Transverse colon (tissue), 4 donors: ENCODE results near the gene PPM1H. TPM values are rescaled to one million over a fixed set of nuclear protein-coding genes. Genes with fewer than 3 reads are reported as not detected.

Source experiments
- DNase-seq: peaks from one replicate; pipeline ENCODE4 v3.0.0-alpha.2; 2019
- H3K27ac ChIP-seq, 4 donors: fragments of 200-600 bp; sonication (generic); 2 replicates each; pipeline ENCODE4 v1.5.1; 2016 to 2018; ENCODE audit warnings: inconsistent platforms in 4 of 4
- H3K27me3 ChIP-seq: fragments of 200-600 bp; sonication (generic); 2 replicates; pipeline ENCODE4 v1.5.1; 2017; ENCODE audit warnings: inconsistent platforms
- H3K36me3 ChIP-seq, 4 donors: fragments of 200-600 bp; sonication (generic); 2 replicates each; pipeline ENCODE4 v1.5.1; 2017 to 2019; ENCODE audit warnings: inconsistent platforms in 4 of 4
- H3K4me1 ChIP-seq, 4 donors: fragments of 200-600 bp; sonication (generic); 2 replicates each; pipeline ENCODE4 v1.5.1; 2017 to 2020; ENCODE audit warnings: inconsistent platforms in 4 of 4
- H3K4me3 ChIP-seq, 4 donors: fragments of 200-600 bp; sonication (generic); 1 replicate in 1 of 4; 2 replicates in 3 of 4; pipeline versions ENCODE4 v1.5.1 to v1.6.1; 2017 to 2019; ENCODE audit warnings: inconsistent platforms in 4 of 4
- H3K9me3 ChIP-seq, 2 donors: fragments of 200-600 bp; sonication (generic); 2 replicates each; pipeline ENCODE4 v1.5.1; 2017 to 2019; ENCODE audit warnings: inconsistent platforms in 2 of 2
- CTCF ChIP-seq, 5 experiments: fragments of 200-600 bp in 3 of 5; fragments of 450-650 bp in 2 of 5; sonication (generic) in 3 of 5; IDR thresholded peaks; 1 replicate in 2 of 5; 2 replicates in 3 of 5; pipeline ENCODE4 v1.5.1; 2016 to 2017; ENCODE audit warnings: antibody characterized with exemption in 5 of 5, inconsistent platforms in 3 of 5, mild to moderate bottlenecking in 2 of 5, moderate library complexity in 1 of 5
- EP300 ChIP-seq: sonication (generic); formaldehyde crosslinking; IDR thresholded peaks from one replicate; pipeline ENCODE4 v1.6.1; 2017; ENCODE audit warnings: antibody characterized with exemption, low read depth
- POLR2A ChIP-seq: fragments of 450-650 bp; IDR thresholded peaks from one replicate; pipeline ENCODE4 v1.6.1; 2016; ENCODE audit warnings: antibody characterized with exemption, mild to moderate bottlenecking, moderate library complexity
- POLR2AphosphoS5 ChIP-seq, 3 donors: sonication (generic); formaldehyde crosslinking; IDR thresholded peaks; one replicate each; pipeline ENCODE4 v1.6.1; 2016; ENCODE audit warnings: antibody characterized with exemption in 3 of 3
- WGBS, 2 donors: methylation state at CpG; one replicate each; pipeline ENCODE4 v1.1.5; 2018; ENCODE audit warnings: low coverage in 1 of 2; 5-methylcytosine and 5-hydroxymethylcytosine counted together
- in situ Hi-C, 4 donors: fragments of 200-750 bp; cut with MboI; loops; one replicate each; pipeline versions ENCODE4 v1.15.0 to v1.15.1; 2017; ENCODE audit warnings: low sequenced_read_pairs in 3 of 4, low pct_ligation_motif_present in 1 of 4, low pct_unique_long_range_greater_than_20kb in 1 of 4
- intact Hi-C: fragments of 100-400 bp; cut with DNase I; formaldehyde crosslinking; loops from one replicate; pipeline ENCODE4 v1.15.1; 2023; ENCODE audit warnings: low total_unique reads
- total RNA-seq, 4 donors: library from RNA; depleted of rRNA; stranded (reverse); fragments of >200 nt; gene quantifications; one replicate each; pipeline ENCODE4 v1.1.0, GENCODE V29; 2016

Gene PPM1H
- total RNA-seq, 4 donors from 2014 or later, result 0.37 to 3.2 (median 2.8) TPM

GRCh38 chr12:62763861-62764645 is 170.9 kb downstream of the PPM1H start:
- DNase-seq, result no peak
- intact Hi-C loops, result no loop called here
- Histone ChIP-seq H3K4me3 (no peak overlapping the region), H3K27me3 (no peaks in the 10 kb centered on the region), H3K4me1 (peaks cover 0 to 36% (median 29%) of the 10 kb centered on the region in 4 donors), H3K27ac (peak overlapping the region in 1 of 4 donors; percentile 23), H3K9me3 (no peaks in the 10 kb centered on the region), H3K36me3 (no peaks in the 10 kb centered on the region)
- 75 to 81% methylated on average over 4 to 9 of the region's 9 CpGs for WGBS, 2 donors
- in situ Hi-C loops, result no loop called here
- no peak for TF ChIP-seq POLR2AphosphoS5 (IDR thresholded peaks at IDR 0.05)
- TF ChIP-seq CTCF (IDR thresholded peaks at IDR 0.05), result no peak
- TF ChIP-seq EP300, result no peak
- no peak for TF ChIP-seq POLR2A

GRCh38 chr12:62763312-62763711 is 171.6 kb downstream of the PPM1H start:
- peak overlapping the region; percentile 38 to 60 (median 56) for H3K27ac ChIP-seq
- DNase-seq, result no peak
- in situ Hi-C loops (no loop called here), intact Hi-C loops (no loop called here)
- no peaks in the 10 kb centered on the region for H3K9me3 ChIP-seq
- TF ChIP-seq POLR2AphosphoS5 (IDR thresholded peaks at IDR 0.05), result no peak
- TF ChIP-seq EP300, result no peak
- no peak for TF ChIP-seq CTCF (IDR thresholded peaks at IDR 0.05)
- no peak for TF ChIP-seq POLR2A
- no peaks in the 10 kb centered on the region for H3K36me3 ChIP-seq
- 43 to 67% methylated on average over 1 to 3 of the region's 3 CpGs for WGBS, 2 donors
- no peak overlapping the region for H3K4me3 ChIP-seq
- H3K27me3 ChIP-seq, result no peaks in the 10 kb centered on the region
- H3K4me1 ChIP-seq, result peaks cover 0 to 36% (median 29%) of the 10 kb centered on the region in 4 donors

GRCh38 chr12:62762645-62763044 is 172.3 kb downstream of the PPM1H start:
- Histone ChIP-seq H3K4me3 (no peak overlapping the region), H3K9me3 (no peaks in the 10 kb centered on the region), H3K36me3 (no peaks in the 10 kb centered on the region), H3K4me1 (peaks cover 0 to 36% (median 29%) of the 10 kb centered on the region in 4 donors), H3K27ac (peak overlapping the region; percentile 38 to 60 (median 56)), H3K27me3 (no peaks in the 10 kb centered on the region)
- intact Hi-C loops (no loop called here), in situ Hi-C loops (no loop called here)
- DNase-seq, result no peak
- 74 to 83% methylated on average over 3 of the region's 3 CpGs for WGBS, 2 donors
- TF ChIP-seq POLR2AphosphoS5 (IDR thresholded peaks at IDR 0.05) (no peak), POLR2A (no peak), CTCF (IDR thresholded peaks at IDR 0.05) (no peak), EP300 (no peak)

- H3K9me3 ChIP-seq, result no peaks in the 10 kb centered on the region
- H3K4me1 ChIP-seq, result peaks cover 0 to 36% (median 29%) of the 10 kb centered on the region in 4 donors
- in situ Hi-C loops (no loop called here), intact Hi-C loops (no loop called here)
- no peaks in the 10 kb centered on the region for H3K36me3 ChIP-seq
- no peak for TF ChIP-seq POLR2A
- no peak for TF ChIP-seq POLR2AphosphoS5 (IDR thresholded peaks at IDR 0.05)
- TF ChIP-seq EP300, result no peak
- no peak for TF ChIP-seq CTCF (IDR thresholded peaks at IDR 0.05)
- H3K27ac ChIP-seq, result peak overlapping the region in 3 of 4 donors; percentile 42 to 69 (median 48)
- no peaks in the 10 kb centered on the region for H3K27me3 ChIP-seq
- 64 to 86% methylated on average over 2 to 5 of the region's 5 CpGs for WGBS, 2 donors
- no peak overlapping the region for H3K4me3 ChIP-seq
- no peak for DNase-seq
Measured at GRCh38 chr12:62761658-62762057, 173.3 kb downstream of the PPM1H start.
